Measurements from ENCODE around the gene ADARB1.

Gene ADARB1

GRCh38 chr21:45220071-45220481, 145.7 kb downstream of the ADARB1 start:
- H3K36me3 ChIP-seq (ENCODE audit: control insufficient read depth, insufficient read depth, low read length), result peaks cover 2% of the 10 kb centered on the region
- no peaks in the 10 kb centered on the region for H3K27me3 ChIP-seq (ENCODE audit: control insufficient read depth, insufficient read depth, low read length)
- no peak overlapping the region for H3K4me3 ChIP-seq (ENCODE audit: low read depth, low read length)
- H3K4me1 ChIP-seq (ENCODE audit: control insufficient read depth, insufficient read depth, low read length), result no peaks in the 10 kb centered on the region
- no peaks in the 10 kb centered on the region for H3K9me3 ChIP-seq (ENCODE audit: control insufficient read depth, insufficient read depth, low read length)
- H3K9ac ChIP-seq (ENCODE audit: low read depth, low read length), result no peak overlapping the region

- Histone ChIP-seq H3K9me3 (ENCODE audit: control insufficient read depth, insufficient read depth, low read length) (no peaks in the 10 kb centered on the region), H3K27me3 (ENCODE audit: control insufficient read depth, insufficient read depth, low read length) (no peaks in the 10 kb centered on the region), H3K4me3 (ENCODE audit: low read depth, low read length) (no peak overlapping the region), H3K4me1 (ENCODE audit: control insufficient read depth, insufficient read depth, low read length) (no peaks in the 10 kb centered on the region), H3K9ac (ENCODE audit: low read depth, low read length) (no peak overlapping the region), H3K36me3 (ENCODE audit: control insufficient read depth, insufficient read depth, low read length) (peaks cover 2% of the 10 kb centered on the region)
Observed at GRCh38 chr21:45220714-45221490, 146.5 kb downstream of the ADARB1 start.

- H3K27me3 ChIP-seq (ENCODE audit: control insufficient read depth, insufficient read depth, low read length), result no peaks in the 10 kb centered on the region
- H3K4me3 ChIP-seq (ENCODE audit: low read depth, low read length), result no peak overlapping the region
- H3K9me3 ChIP-seq (ENCODE audit: control insufficient read depth, insufficient read depth, low read length), result no peaks in the 10 kb centered on the region
- H3K36me3 ChIP-seq (ENCODE audit: control insufficient read depth, insufficient read depth, low read length), result peaks cover 2% of the 10 kb centered on the region
- H3K9ac ChIP-seq (ENCODE audit: low read depth, low read length), result no peak overlapping the region
- no peaks in the 10 kb centered on the region for H3K4me1 ChIP-seq (ENCODE audit: control insufficient read depth, insufficient read depth, low read length)
Observed at GRCh38 chr21:45222001-45222400, 147.6 kb downstream of the ADARB1 start.

GRCh38 chr21:45223236-45224185, 149.1 kb downstream of the ADARB1 start:
- Histone ChIP-seq H3K27me3 (ENCODE audit: control insufficient read depth, insufficient read depth, low read length) (no peaks in the 10 kb centered on the region), H3K4me1 (ENCODE audit: control insufficient read depth, insufficient read depth, low read length) (no peaks in the 10 kb centered on the region), H3K9me3 (ENCODE audit: control insufficient read depth, insufficient read depth, low read length) (no peaks in the 10 kb centered on the region), H3K9ac (ENCODE audit: low read depth, low read length) (no peak overlapping the region), H3K4me3 (ENCODE audit: low read depth, low read length) (no peak overlapping the region), H3K36me3 (ENCODE audit: control insufficient read depth, insufficient read depth, low read length) (peaks cover 2% of the 10 kb centered on the region)

- no peak overlapping the region for H3K9ac ChIP-seq (ENCODE audit: low read depth, low read length)
- H3K4me3 ChIP-seq (ENCODE audit: low read depth, low read length), result no peak overlapping the region
- no peaks in the 10 kb centered on the region for H3K9me3 ChIP-seq (ENCODE audit: control insufficient read depth, insufficient read depth, low read length)
- peaks cover 2% of the 10 kb centered on the region for H3K36me3 ChIP-seq (ENCODE audit: control insufficient read depth, insufficient read depth, low read length)
- no peaks in the 10 kb centered on the region for H3K4me1 ChIP-seq (ENCODE audit: control insufficient read depth, insufficient read depth, low read length)
- no peaks in the 10 kb centered on the region for H3K27me3 ChIP-seq (ENCODE audit: control insufficient read depth, insufficient read depth, low read length)
Observed at GRCh38 chr21:45224189-45224938, 150.0 kb downstream of the ADARB1 start.

GRCh38 chr21:45225041-45225740, 150.8 kb downstream of the ADARB1 start:
- no peak overlapping the region for H3K9ac ChIP-seq (ENCODE audit: low read depth, low read length)
- H3K4me3 ChIP-seq (ENCODE audit: low read depth, low read length), result no peak overlapping the region
- peaks cover 2% of the 10 kb centered on the region for H3K36me3 ChIP-seq (ENCODE audit: control insufficient read depth, insufficient read depth, low read length)
- H3K4me1 ChIP-seq (ENCODE audit: control insufficient read depth, insufficient read depth, low read length), result no peaks in the 10 kb centered on the region
- H3K27me3 ChIP-seq (ENCODE audit: control insufficient read depth, insufficient read depth, low read length), result no peaks in the 10 kb centered on the region
- H3K9me3 ChIP-seq (ENCODE audit: control insufficient read depth, insufficient read depth, low read length), result no peaks in the 10 kb centered on the region

- Histone ChIP-seq H3K27me3 (ENCODE audit: control insufficient read depth, insufficient read depth, low read length) (no peaks in the 10 kb centered on the region), H3K36me3 (ENCODE audit: control insufficient read depth, insufficient read depth, low read length) (peaks cover 2% of the 10 kb centered on the region), H3K4me1 (ENCODE audit: control insufficient read depth, insufficient read depth, low read length) (no peaks in the 10 kb centered on the region), H3K9ac (ENCODE audit: low read depth, low read length) (no peak overlapping the region), H3K9me3 (ENCODE audit: control insufficient read depth, insufficient read depth, low read length) (no peaks in the 10 kb centered on the region), H3K4me3 (ENCODE audit: low read depth, low read length) (no peak overlapping the region)
Observed at GRCh38 chr21:45225741-45226327, 151.5 kb downstream of the ADARB1 start.

- no peaks in the 10 kb centered on the region for H3K4me1 ChIP-seq (ENCODE audit: control insufficient read depth, insufficient read depth, low read length)
- H3K9ac ChIP-seq (ENCODE audit: low read depth, low read length), result no peak overlapping the region
- H3K9me3 ChIP-seq (ENCODE audit: control insufficient read depth, insufficient read depth, low read length), result no peaks in the 10 kb centered on the region
- no peaks in the 10 kb centered on the region for H3K27me3 ChIP-seq (ENCODE audit: control insufficient read depth, insufficient read depth, low read length)
- H3K36me3 ChIP-seq (ENCODE audit: control insufficient read depth, insufficient read depth, low read length), result no peaks in the 10 kb centered on the region
- H3K4me3 ChIP-seq (ENCODE audit: low read depth, low read length), result no peak overlapping the region
Observed at GRCh38 chr21:45226540-45227326, 152.4 kb downstream of the ADARB1 start.

GRCh38 chr21:45227735-45228134, 153.4 kb downstream of the ADARB1 start:
- Histone ChIP-seq H3K4me3 (ENCODE audit: low read depth, low read length) (no peak overlapping the region), H3K27me3 (ENCODE audit: control insufficient read depth, insufficient read depth, low read length) (no peaks in the 10 kb centered on the region), H3K9ac (ENCODE audit: low read depth, low read length) (no peak overlapping the region), H3K4me1 (ENCODE audit: control insufficient read depth, insufficient read depth, low read length) (no peaks in the 10 kb centered on the region), H3K9me3 (ENCODE audit: control insufficient read depth, insufficient read depth, low read length) (no peaks in the 10 kb centered on the region), H3K36me3 (ENCODE audit: control insufficient read depth, insufficient read depth, low read length) (no peaks in the 10 kb centered on the region)

GRCh38 chr21:45228171-45228641, 153.8 kb downstream of the ADARB1 start:
- Histone ChIP-seq H3K9me3 (ENCODE audit: control insufficient read depth, insufficient read depth, low read length) (no peaks in the 10 kb centered on the region), H3K36me3 (ENCODE audit: control insufficient read depth, insufficient read depth, low read length) (no peaks in the 10 kb centered on the region), H3K27me3 (ENCODE audit: control insufficient read depth, insufficient read depth, low read length) (no peaks in the 10 kb centered on the region), H3K9ac (ENCODE audit: low read depth, low read length) (no peak overlapping the region), H3K4me1 (ENCODE audit: control insufficient read depth, insufficient read depth, low read length) (no peaks in the 10 kb centered on the region), H3K4me3 (ENCODE audit: low read depth, low read length) (no peak overlapping the region)
